IMR-90 (cell line): Measurements from ENCODE around the gene AGT. TPM values are rescaled to one million over a fixed set of nuclear protein-coding genes. Genes with fewer than 3 reads are reported as not detected.

Source experiments
- ATAC-seq: fragments of 200-7000 bp; cut with Tn5 transposase; 2 replicates; pipeline ENCODE4 v1.9.1; 2020; ENCODE audit warnings: low read depth, mild to moderate bottlenecking, moderate library complexity
- BruUV-seq: library from RNA; stranded (reverse); fragments of 400-500 nt; replicated peaks from 2 replicates; lab custom pipeline; 2021; lab: Mats Ljungman, UMichigan
- CTCF ChIA-PET: fragments of 300-600 bp; formaldehyde crosslinking; extraction: SDS; loops from one replicate; lab custom pipeline; 2021; ENCODE audit warnings: antibody characterized with exemption; lab: Yijun Ruan, JAX
- POLR2A ChIA-PET: fragments of 300-600 bp; sonication (Branson Sonifier 250); formaldehyde crosslinking; loops from one replicate; lab custom pipeline; 2022; ENCODE audit warnings: antibody characterized with exemption; ENCODE audit not compliant: unreplicated experiment; lab: Charles Lee
- DNase-seq: peaks from one replicate; pipeline ENCODE4 v3.0.0; 2013
- H2AFZ ChIP-seq: replicated peaks from 2 replicates; pipeline ENCODE3; 2013; ENCODE audit warnings: low read length, mild to moderate bottlenecking; ENCODE audit not compliant: poor library complexity
- H2AK5ac ChIP-seq: 2 replicates; pipeline ENCODE4 v1.6.1; 2013; ENCODE audit warnings: low read depth, low read length, inconsistent platforms
- H2AK9ac ChIP-seq: replicated peaks from 2 replicates; pipeline ENCODE3; 2013; ENCODE audit warnings: mild to moderate bottlenecking, low read depth, low read length, moderate library complexity; ENCODE audit not compliant: poor library complexity
- H2BK120ac ChIP-seq: 2 replicates; pipeline ENCODE4 v1.6.1; 2013; ENCODE audit warnings: low read depth, low read length, inconsistent platforms
- H2BK15ac ChIP-seq: 3 replicates; pipeline ENCODE4 v1.6.1; 2013; ENCODE audit warnings: low read depth, low read length, inconsistent platforms
- H2BK20ac ChIP-seq: 2 replicates; pipeline ENCODE4 v1.6.1; 2013; ENCODE audit warnings: low read depth, mild to moderate bottlenecking, inconsistent platforms, low read length, moderate library complexity
- H2BK5ac ChIP-seq: 2 replicates; pipeline ENCODE4 v1.6.1; 2013; ENCODE audit warnings: mild to moderate bottlenecking, low read depth, low read length, inconsistent platforms; ENCODE audit not compliant: poor library complexity, severe bottlenecking
- H3K14ac ChIP-seq: replicated peaks from 2 replicates; pipeline ENCODE4 v1.6.1; 2013; ENCODE audit warnings: low read depth, low read length, inconsistent platforms
- H3K18ac ChIP-seq: 2 replicates; pipeline ENCODE4 v1.6.1; 2013; ENCODE audit warnings: low read depth, low read length, control low read depth
- H3K23ac ChIP-seq: 2 replicates; pipeline ENCODE4 v1.6.1; 2013; ENCODE audit warnings: low read depth, low read length, inconsistent platforms
- H3K27ac ChIP-seq: 2 replicates; pipeline ENCODE4 v1.5.1; 2013; ENCODE audit warnings: mild to moderate bottlenecking, control low read depth, low read length; ENCODE audit not compliant: insufficient read depth
- H3K27me3 ChIP-seq: 2 replicates; pipeline ENCODE4 v1.6.1; 2013; ENCODE audit warnings: low read length; ENCODE audit not compliant: control insufficient read depth, insufficient read depth
- H3K36me3 ChIP-seq: 2 replicates; pipeline ENCODE4 v1.6.1; 2013; ENCODE audit warnings: low read length, mixed read lengths; ENCODE audit not compliant: control insufficient read depth, insufficient read depth
- H3K4ac ChIP-seq: 2 replicates; pipeline ENCODE4 v1.6.1; 2013; ENCODE audit warnings: low read depth, low read length, inconsistent platforms
- H3K4me1 ChIP-seq: 2 replicates; pipeline ENCODE4 v1.6.1; 2013; ENCODE audit warnings: low read length, mixed read lengths; ENCODE audit not compliant: control insufficient read depth, insufficient read depth
- H3K4me2 ChIP-seq: 2 replicates; pipeline ENCODE4 v1.6.1; 2013; ENCODE audit warnings: low read depth, mild to moderate bottlenecking, control low read depth, low read length, moderate library complexity
- H3K4me3 ChIP-seq: 2 replicates; pipeline ENCODE4 v1.5.1; 2013; ENCODE audit warnings: low read depth, mild to moderate bottlenecking, control low read depth, low read length, moderate library complexity; ENCODE audit not compliant: insufficient read depth
- H3K56ac ChIP-seq: 2 replicates; pipeline ENCODE4 v1.6.1; 2013; ENCODE audit warnings: low read length, inconsistent platforms; ENCODE audit not compliant: insufficient read depth; ENCODE audit errors: extremely low read depth
- H3K79me1 ChIP-seq, 2 experiments: 2 replicates each; pipeline ENCODE4 v1.6.1; 2013; ENCODE audit warnings: low read length in 2 of 2, inconsistent platforms in 1 of 2, low read depth in 1 of 2
- H3K9ac ChIP-seq: 2 replicates; pipeline ENCODE4 v1.6.1; 2013; ENCODE audit warnings: low read depth, low read length, control low read depth
- H3K9me1 ChIP-seq: 2 replicates; pipeline ENCODE4 v1.6.1; 2013; ENCODE audit warnings: low read length, inconsistent platforms; ENCODE audit not compliant: insufficient read depth
- H3K9me3 ChIP-seq: 2 replicates; pipeline ENCODE4 v1.6.1; 2013; ENCODE audit warnings: low read length; ENCODE audit not compliant: control insufficient read depth, insufficient read depth
- H4K20me1 ChIP-seq: 2 replicates; pipeline ENCODE4 v1.6.1; 2013; ENCODE audit warnings: low read length, inconsistent platforms; ENCODE audit not compliant: insufficient read depth
- H4K5ac ChIP-seq: 2 replicates; pipeline ENCODE4 v1.6.1; 2013; ENCODE audit warnings: mild to moderate bottlenecking, low read depth, low read length, control low read depth
- H4K8ac ChIP-seq, 2 experiments: 2 replicates each; pipeline ENCODE4 v1.6.1; 2013; ENCODE audit warnings: low read depth in 2 of 2, low read length in 2 of 2, control low read depth in 1 of 2, inconsistent platforms in 1 of 2
- H4K91ac ChIP-seq: 2 replicates; pipeline ENCODE4 v1.6.1; 2013; ENCODE audit warnings: low read depth, low read length, inconsistent platforms; ENCODE audit not compliant: insufficient read depth
- BHLHE40 ChIP-seq: fragments of 150-350 bp; IDR thresholded peaks from 2 replicates; pipeline ENCODE4 v1.6.1; 2016; ENCODE audit warnings: mild to moderate bottlenecking, low read depth, low read length
- CEBPB ChIP-seq: IDR thresholded peaks from 2 replicates; pipeline ENCODE4 v1.6.1; 2012; ENCODE audit warnings: low read depth, low read length, improper control_type of control experiment
- CHD1 ChIP-seq: IDR thresholded peaks from 2 replicates; pipeline ENCODE4 v1.6.1; 2012; ENCODE audit warnings: low read depth, low read length, improper control_type of control experiment
- CTCF ChIP-seq: conservative IDR thresholded peaks from 2 replicates; pipeline ENCODE4 v1.5.1; 2012; ENCODE audit warnings: mild to moderate bottlenecking, low read depth, low read length, improper control_type of control experiment
- ELK1 ChIP-seq: fragments of 150-350 bp; IDR thresholded peaks from 2 replicates; pipeline ENCODE4 v1.6.1; 2016; ENCODE audit warnings: low read depth, mild to moderate bottlenecking, low read length, moderate library complexity, borderline replicate concordance
- FOS ChIP-seq: fragments of 150-350 bp; IDR thresholded peaks from 2 replicates; pipeline ENCODE4 v1.6.1; 2016; ENCODE audit warnings: low read depth, low read length
- MAZ ChIP-seq: IDR thresholded peaks from 2 replicates; pipeline ENCODE4 v1.6.1; 2012; ENCODE audit warnings: low read depth, mild to moderate bottlenecking, low read length, improper control_type of control experiment, moderate library complexity, borderline replicate concordance
- WGBS, 2 experiments: methylation state at CpG; one replicate each; pipeline versions ENCODE4 v1.1.5 to v1.1.7; 2013; ENCODE audit warnings: missing lambda C conversion rate in 2 of 2; ENCODE audit not compliant: insufficient read length in 1 of 2; ENCODE audit errors: extremely low coverage in 2 of 2; 5-methylcytosine and 5-hydroxymethylcytosine counted together
- dilution Hi-C: fragments of 300-500 bp; cut with HindIII; formaldehyde crosslinking; loops from one replicate; pipeline ENCODE4 v1.14.3; 2018; ENCODE audit warnings: low sequenced_read_pairs; ENCODE audit not compliant: unreplicated experiment
- in situ Hi-C: fragments of 300-500 bp; cut with MboI; formaldehyde crosslinking; loops from 3 replicates; pipeline ENCODE4 v1.14.3; 2019; ENCODE audit warnings: low sequenced_read_pairs, inconsistent platforms, mixed read lengths
- intact Hi-C: fragments of 100-400 bp; cut with micrococcal nuclease; formaldehyde crosslinking; loops from 2 replicates; pipeline ENCODE4 v1.10.0; 2022
- polyA plus RNA-seq, 3 experiments: library from polyadenylated mRNA; depleted of rRNA; stranded (reverse); fragments of >200 nt; gene quantifications; 2 replicates each; pipeline ENCODE4 v1.2.3, GENCODE V29; 2012; ENCODE audit warnings: low replicate concordance in 1 of 3
- total RNA-seq: library from RNA; depleted of rRNA; stranded (reverse); fragments of >200 nt; gene quantifications from 2 replicates; pipeline ENCODE4 v1.2.3, GENCODE V29; 2012

Gene AGT
- total and polyA plus RNA-seq, 2 of the 4 experiments (the other 2 are of a cell fraction), result 0.18 to 0.34 TPM

- no peak overlapping the region for H3K27ac ChIP-seq
- no peak overlapping the region for H3K4ac ChIP-seq
- no peaks in the 10 kb centered on the region for H3K79me1 ChIP-seq
- no peak overlapping the region for H3K4me3 ChIP-seq
- H3K14ac ChIP-seq, result no peak overlapping the region
- H2AFZ ChIP-seq, result no peak overlapping the region
- H4K8ac ChIP-seq, result no peak overlapping the region
- ATAC-seq (no peak), DNase-seq (no peak)
- H2BK15ac ChIP-seq, result no peak overlapping the region
- no peak overlapping the region for H3K9ac ChIP-seq
- H3K4me1 ChIP-seq, result no peaks in the 10 kb centered on the region
- CTCF ChIA-PET, result no interaction called here
- no peak overlapping the region for H2BK120ac ChIP-seq
- no peak overlapping the region for H2AK9ac ChIP-seq
- H3K56ac ChIP-seq, result no peak overlapping the region
- no peaks in the 10 kb centered on the region for H3K9me1 ChIP-seq
- POLR2A ChIA-PET, result no interaction called here
- H3K36me3 ChIP-seq, result no peaks in the 10 kb centered on the region
- no peak overlapping the region for H3K4me2 ChIP-seq
- BruUV-seq, result no TSS peak
- TF ChIP-seq CEBPB, result 0 out of 2 replicates have a peak, but pooled peaks have one; percentile 2
- TF ChIP-seq CHD1, result no peak
- no peak for TF ChIP-seq CTCF
- TF ChIP-seq MAZ, result no peak
- no peak for TF ChIP-seq BHLHE40
- TF ChIP-seq ELK1, result no peak
- no peak for TF ChIP-seq FOS
- H2BK5ac ChIP-seq, result no peak overlapping the region
- intact Hi-C loops (no loop called here), in situ Hi-C loops (no loop called here), dilution Hi-C loops (no loop called here)
- H3K9me3 ChIP-seq, result no peaks in the 10 kb centered on the region
- no peak overlapping the region for H2AK5ac ChIP-seq
- no peaks in the 10 kb centered on the region for H4K20me1 ChIP-seq
- H3K27me3 ChIP-seq, result peaks cover 6% of the 10 kb centered on the region
- no peak overlapping the region for H4K91ac ChIP-seq
- H4K5ac ChIP-seq, result no peak overlapping the region
- H2BK20ac ChIP-seq, result no peak overlapping the region
- no CpG with 5 or more reads among the region's 3 CpGs for WGBS, 2 experiments
- H3K23ac ChIP-seq, result no peak overlapping the region
- H3K18ac ChIP-seq, result no peak overlapping the region
Measured at GRCh38 chr1:230737622-230738262, 23.8 kb upstream of the AGT start.
